GM11168 (cell line): Measurements from ENCODE around the gene ANKRD42.
"Not testable (repeated sequence)": the region's sequence is repeated elsewhere in the genome, so short reads cannot be mapped to it uniquely, and the experiment has no call there.

Source experiments
- in situ Hi-C: fragments of 300-500 bp; cut with MboI; formaldehyde crosslinking; loops from one replicate; pipeline ENCODE4 v1.12.0; 2022; ENCODE audit warnings: low sequenced_read_pairs; ENCODE audit not compliant: unreplicated experiment

ANKRD42 gene

GRCh38 chr11:83170865-83171264, 22.6 kb upstream of the ANKRD42 start:
- in situ Hi-C loops = no loop called here

- in situ Hi-C loops = no loop called here
These were observed 21.0 kb upstream of the ANKRD42 start for GRCh38 chr11:83172551-83172950.

GRCh38 chr11:83174008-83174407, 19.5 kb upstream of the ANKRD42 start:
- in situ Hi-C loops = no loop called here

- in situ Hi-C loops = no loop called here
These were observed 17.7 kb upstream of the ANKRD42 start for GRCh38 chr11:83175815-83176214.

- in situ Hi-C loops = no loop called here
These were observed 11.7 kb upstream of the ANKRD42 start for GRCh38 chr11:83181815-83182214.

- in situ Hi-C loops = no loop called here
These were observed 7.7 kb upstream of the ANKRD42 start for GRCh38 chr11:83185767-83186166.

- in situ Hi-C loops = no loop called here
These were observed 6.0 kb upstream of the ANKRD42 start for GRCh38 chr11:83187465-83187864.

GRCh38 chr11:83191491-83191890, 2.0 kb upstream of the ANKRD42 start:
- in situ Hi-C loops = no loop called here

GRCh38 chr11:83191986-83192385, 1.5 kb upstream of the ANKRD42 start:
- in situ Hi-C loops = no loop called here

GRCh38 chr11:83192606-83193245, 786 bp upstream of the ANKRD42 start:
- in situ Hi-C loops = no loop called here

- in situ Hi-C loops = no loop called here
These were observed 1.0 kb downstream of the ANKRD42 start for GRCh38 chr11:83194281-83195142.

GRCh38 chr11:83195143-83195466, 1.6 kb downstream of the ANKRD42 start:
- in situ Hi-C loops = no loop called here

- in situ Hi-C loops = no loop called here
These were observed 2.1 kb downstream of the ANKRD42 start for GRCh38 chr11:83195649-83196048.

- in situ Hi-C loops = no loop called here
These were observed 6.5 kb downstream of the ANKRD42 start for GRCh38 chr11:83200035-83200434.

GRCh38 chr11:83205608-83206185, 12.2 kb downstream of the ANKRD42 start:
- in situ Hi-C loops = no loop called here

GRCh38 chr11:83206221-83206620, 12.7 kb downstream of the ANKRD42 start:
- in situ Hi-C loops = no loop called here

GRCh38 chr11:83206771-83207382, 13.4 kb downstream of the ANKRD42 start:
- in situ Hi-C loops = not testable (repeated sequence)

GRCh38 chr11:83219095-83219494, 25.6 kb downstream of the ANKRD42 start:
- in situ Hi-C loops = no loop called here

GRCh38 chr11:83220260-83220659, 26.7 kb downstream of the ANKRD42 start:
- in situ Hi-C loops = no loop called here

GRCh38 chr11:83221694-83222093, 28.2 kb downstream of the ANKRD42 start:
- in situ Hi-C loops = no loop called here

GRCh38 chr11:83222499-83222898, 29.0 kb downstream of the ANKRD42 start:
- in situ Hi-C loops = no loop called here
